Testis (tissue), 2 donors: ENCODE results near the gene HARS2.

Experiments used
- CTCF ChIP-seq, 3 experiments: fragments of 450-650 bp in 2 of 3; fragments of 200-600 bp in 1 of 3; sonication (generic) in 1 of 3; IDR thresholded peaks; one replicate each; pipeline ENCODE4 v1.5.1; 2016 to 2019; ENCODE audit warnings: antibody characterized with exemption in 3 of 3, mild to moderate bottlenecking in 2 of 3, moderate library complexity in 1 of 3
- POLR2A ChIP-seq: fragments of 450-650 bp; IDR thresholded peaks from one replicate; pipeline ENCODE4 v1.6.1; 2017; ENCODE audit warnings: antibody characterized with exemption, mild to moderate bottlenecking, moderate library complexity

- no peak for TF ChIP-seq POLR2A
- no peak for TF ChIP-seq CTCF (IDR thresholded peaks at IDR 0.05)
Observed at GRCh38 chr5:140710899-140711552, 19.8 kb downstream of the HARS2 start.
